Measurements from ENCODE around the gene BCAS1.

The BCAS1 gene

DNA sequence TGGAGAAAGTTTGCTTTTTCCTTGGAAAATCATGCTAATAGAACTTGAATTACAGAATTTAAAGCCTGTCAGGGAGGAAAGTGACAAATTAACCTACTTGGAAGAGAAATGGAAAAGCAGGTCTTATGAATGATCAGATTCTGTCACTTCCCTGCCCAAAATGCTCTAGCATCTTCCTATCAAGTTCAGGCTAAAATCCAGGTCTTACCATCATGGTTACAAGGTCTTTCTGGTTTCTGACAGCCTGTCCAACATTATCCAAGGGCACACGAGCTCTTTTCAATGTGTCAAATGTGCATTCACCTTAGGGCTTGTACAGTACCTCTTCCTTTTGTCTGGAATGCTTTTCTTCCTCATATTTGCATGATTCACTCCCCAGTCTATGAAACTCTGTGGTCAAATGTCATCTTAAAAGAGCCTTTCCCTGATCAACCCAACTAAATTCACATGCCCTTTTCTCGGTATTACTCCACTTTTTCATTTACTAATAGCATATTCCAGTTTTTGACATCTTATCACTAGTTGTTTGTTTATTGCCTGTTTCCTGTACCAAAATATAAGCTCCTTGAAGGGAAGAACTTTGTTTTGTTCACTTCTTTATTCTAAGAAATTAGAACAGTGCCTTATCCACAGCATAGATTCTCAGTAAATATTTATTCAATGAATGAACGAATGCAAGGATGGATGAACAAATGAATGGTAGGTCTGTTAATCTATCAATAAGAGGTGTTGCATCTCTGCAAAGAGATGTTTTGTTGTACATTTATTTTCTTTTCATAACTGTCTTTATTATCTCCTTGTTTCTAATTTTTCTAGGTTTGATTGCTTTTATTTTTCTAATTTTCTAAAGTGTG, 139.5 kb downstream of the BCAS1 start:
- DNase-seq, result no peak

DNA sequence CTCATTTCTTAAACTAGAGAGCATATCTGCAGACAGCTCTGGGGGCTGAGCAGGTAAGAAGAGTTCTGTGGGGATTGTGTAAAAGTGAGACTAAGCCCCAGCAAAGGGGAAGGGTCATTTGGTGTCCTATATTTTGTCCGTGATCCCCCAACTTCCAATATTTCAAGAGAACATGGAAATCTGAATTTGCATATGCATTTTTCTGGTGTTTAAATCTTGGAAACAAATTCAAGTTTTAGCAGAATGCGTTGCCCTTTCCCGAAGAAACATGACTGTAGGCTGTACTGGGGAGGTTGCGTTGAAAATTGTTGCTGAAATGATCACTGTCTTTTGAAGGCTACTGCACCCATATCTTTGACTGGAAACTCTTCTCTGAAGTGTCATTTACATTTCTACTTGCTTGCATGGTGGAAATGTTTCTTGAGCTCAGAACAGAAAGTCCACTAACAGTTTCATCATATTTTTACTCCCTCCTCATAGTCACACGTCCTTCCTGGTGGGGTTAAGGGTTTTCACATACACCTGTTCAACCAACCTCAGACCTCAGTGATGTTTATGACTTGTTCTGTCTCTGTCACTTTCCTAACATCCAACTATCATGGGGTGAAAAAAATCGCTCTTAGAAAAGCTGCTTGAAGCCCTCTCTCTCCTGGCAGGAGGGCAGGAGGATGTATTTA, 140.3 kb downstream of the BCAS1 start:
- DNase-seq, result no peak

DNA sequence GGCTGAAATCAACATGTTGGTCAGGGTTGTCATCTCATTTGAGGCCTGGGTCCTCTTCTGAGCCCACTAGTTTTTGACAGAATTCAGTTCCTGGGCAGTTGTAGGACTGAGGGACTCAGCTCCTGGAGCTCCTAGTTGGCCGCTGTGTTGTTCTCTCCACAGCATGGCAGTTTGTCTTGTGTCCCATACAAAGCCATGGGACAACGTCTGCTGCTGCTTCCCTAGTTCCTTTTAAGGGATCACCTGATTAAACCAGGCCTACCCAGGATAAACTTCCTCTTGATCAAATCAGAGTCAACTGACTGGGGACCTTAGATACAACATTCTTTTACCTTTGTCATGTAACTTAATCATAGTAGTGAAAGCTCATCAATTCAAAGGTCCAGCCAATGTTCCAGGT, 141.0 kb downstream of the BCAS1 start:
- no peak for DNase-seq

DNA sequence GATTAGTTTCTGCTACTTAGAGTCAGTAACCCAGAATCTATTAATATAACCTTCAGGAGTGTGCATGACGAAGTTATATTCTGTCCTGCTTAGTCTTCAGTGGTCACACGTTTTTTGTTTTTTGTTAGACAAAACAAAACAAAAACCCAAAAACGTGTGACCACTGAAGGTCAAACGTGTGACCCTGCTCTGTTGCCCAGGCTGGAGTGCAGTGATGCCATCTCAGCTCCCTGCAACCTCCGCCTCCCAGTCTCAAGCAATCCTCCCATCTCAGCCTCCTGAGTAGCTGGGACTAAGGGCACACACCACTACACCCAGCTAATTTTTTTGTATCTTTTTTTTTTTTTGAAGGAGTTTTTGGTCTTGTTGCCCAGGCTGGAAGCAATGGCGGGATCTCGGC, 142.4 kb downstream of the BCAS1 start:
- DNase-seq, result no peak

DNA sequence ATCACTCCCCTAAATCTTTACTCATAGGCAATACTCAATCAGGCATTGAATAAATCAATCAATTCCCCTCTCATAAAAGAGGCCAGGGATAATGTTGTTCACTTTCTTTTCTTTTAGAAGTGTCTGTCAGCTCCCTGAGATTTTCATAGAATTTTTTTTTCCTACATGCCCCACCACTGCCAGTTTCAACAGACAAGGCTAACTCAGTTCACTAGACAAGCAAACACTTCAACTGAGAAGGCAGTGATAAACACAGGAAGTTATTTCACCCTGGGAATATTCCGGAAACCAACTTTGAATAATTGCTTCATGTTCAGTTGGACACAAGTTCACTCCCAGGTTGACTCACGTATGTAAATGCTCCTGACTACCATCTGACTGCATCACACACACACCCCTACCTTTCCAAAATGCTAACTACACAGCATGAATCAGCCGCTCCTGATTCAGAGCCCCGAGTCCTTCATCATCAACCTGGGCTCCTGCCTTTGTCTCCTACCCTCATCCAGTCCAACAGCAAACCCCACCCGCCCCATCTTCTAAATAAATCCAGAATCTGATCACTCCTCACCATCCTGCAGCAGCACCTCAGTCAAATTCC, 143.9 kb downstream of the BCAS1 start:
- peak in 24 of 56 donors; percentile 13 to 81 (median 50) for DNase-seq

DNA sequence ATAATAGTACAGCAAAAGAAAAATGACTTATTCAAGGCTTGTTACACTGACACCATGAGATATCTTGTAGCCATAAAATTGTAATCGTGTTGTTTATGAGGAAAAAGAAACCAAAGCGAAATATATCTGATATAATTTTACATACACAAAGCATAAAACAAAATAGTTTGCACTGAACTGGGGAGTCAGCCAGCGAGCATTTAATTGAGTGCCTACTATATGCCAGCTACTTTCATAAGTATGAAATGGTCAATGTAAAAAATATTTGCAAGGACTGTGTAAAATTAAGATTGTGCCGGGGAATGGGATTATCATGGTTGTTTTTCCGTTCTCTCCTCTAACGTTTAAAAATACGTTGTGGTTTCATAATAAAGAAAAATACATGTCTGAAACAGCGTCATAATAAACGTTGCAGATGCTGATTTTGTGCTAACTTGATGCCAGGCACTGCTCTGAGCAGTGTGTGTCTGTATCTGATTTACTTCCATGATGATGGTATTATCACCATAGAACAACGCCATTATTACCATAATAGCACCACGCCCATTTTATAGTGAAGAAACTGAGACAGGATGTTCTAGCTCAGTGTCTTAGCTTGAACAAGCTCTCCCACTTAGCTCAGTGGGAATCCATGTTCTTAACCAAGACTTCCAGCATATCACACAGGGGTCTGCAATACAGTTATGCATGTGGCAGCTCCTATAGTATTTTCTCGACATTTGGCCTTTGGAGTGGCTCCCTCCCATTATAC, 144.6 kb downstream of the BCAS1 start:
- DNase-seq, result no peak

DNA sequence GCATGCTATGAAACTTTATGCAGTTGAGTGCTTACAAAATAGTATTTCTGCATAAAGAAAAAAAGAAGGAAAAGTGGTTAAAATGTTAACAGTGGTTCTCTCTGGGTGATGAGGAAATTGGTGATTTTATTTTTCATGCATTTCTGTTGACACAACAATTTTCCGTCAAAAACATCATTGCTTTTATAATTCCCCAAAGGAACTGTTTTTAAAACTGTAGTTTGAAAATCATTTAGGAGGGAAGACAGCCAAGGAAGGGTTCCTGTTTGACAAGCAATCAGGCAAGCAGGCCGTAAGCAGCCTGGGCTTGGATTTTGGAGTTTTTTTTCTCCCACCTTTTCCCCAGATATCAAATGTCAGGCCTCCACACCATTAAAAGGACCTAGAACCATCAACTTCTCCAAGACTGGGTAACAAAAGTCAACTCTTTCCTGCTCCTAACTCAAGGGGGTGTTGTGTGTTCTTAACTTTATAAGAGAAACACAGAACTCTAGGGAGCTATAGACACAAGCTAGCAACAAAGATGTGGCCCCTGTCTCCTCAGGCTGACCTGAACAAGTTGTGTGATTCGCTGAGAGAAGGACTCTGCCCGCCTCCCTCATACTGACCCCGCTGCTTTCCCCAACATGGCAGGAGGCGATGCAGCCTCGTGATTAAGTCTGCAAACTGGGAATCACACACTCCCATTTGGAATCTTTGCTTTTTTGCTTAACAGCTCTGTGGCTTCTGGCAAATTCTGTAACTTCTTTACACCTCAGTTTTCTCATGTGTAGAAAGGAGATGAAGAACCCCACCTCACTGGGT, 146.6 kb downstream of the BCAS1 start:
- DNase-seq, result no peak

DNA sequence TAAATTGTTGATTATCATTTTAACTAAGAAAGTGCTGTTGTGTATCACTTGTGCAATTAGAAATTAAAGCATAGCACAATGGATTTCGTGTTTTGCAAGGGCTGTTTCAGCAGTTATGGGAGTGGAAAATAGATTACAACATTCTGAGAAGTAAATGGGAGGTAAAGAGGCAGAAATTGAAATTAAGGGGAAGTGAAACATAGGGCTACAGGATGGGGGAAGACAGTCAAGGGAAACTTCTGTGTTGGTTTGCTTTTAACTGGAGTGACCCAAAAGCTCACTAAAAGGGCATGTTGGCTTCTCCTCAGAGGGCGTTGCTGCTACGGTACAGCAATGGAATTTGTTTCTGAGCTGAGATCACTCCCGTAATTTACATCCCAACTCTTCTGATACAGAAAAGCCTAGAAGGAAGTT, 147.5 kb downstream of the BCAS1 start:
- DNase-seq, result no peak

DNA sequence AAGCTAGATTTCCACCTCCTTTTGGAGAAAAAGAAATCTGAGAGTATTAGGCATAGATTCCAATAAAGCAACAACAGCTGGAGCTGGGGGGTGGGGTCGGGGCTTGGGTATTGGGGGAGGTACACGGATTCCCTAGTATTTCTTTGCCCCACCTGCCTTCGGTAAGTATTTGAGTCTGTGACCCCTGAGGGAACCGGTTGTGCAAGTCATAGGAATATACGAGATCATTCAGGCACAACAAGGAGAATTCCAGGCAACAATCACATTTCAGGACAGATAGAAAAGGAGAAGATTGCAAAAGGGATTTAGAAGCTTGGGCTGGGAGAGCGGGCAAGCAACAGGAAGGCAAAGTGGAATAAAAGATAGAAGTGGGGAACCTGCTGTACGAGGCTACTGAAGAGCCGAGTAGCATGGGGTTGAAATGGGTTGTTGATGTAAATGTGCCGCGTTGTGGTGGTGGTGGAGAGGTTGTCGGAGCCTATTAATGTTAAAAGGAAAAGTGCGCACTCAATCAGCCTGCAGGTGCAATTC, 148.9 kb downstream of the BCAS1 start:
- DNase-seq, result no peak

DNA sequence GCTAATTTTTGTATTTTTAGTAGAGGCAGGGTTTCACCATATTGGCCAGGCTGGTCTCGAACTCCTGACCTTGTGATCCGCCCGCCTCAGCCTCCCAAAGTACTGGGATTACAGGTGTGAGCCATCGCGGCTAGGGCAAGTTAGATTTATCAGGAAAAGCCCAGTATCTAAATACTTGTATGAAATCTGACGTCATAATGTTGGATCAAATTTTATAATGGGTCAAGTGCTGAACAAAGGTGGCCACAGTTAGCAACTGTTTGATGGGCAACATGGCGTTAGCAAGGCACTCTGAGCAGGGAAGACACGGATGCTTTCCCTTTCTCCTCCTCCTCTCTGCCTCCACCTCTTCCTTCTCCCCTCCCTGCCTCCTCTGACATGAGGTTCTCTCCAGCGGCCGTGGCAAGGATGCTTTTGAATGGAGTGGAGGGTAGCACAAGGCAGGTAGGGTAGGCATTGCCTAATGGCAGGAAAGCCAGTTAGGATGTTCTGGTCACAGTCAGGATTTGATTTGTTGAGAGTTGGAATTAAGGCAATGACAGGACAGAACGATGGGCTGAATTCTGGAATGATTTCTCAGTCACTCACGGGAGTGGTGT, 149.6 kb downstream of the BCAS1 start:
- no peak for DNase-seq

DNA sequence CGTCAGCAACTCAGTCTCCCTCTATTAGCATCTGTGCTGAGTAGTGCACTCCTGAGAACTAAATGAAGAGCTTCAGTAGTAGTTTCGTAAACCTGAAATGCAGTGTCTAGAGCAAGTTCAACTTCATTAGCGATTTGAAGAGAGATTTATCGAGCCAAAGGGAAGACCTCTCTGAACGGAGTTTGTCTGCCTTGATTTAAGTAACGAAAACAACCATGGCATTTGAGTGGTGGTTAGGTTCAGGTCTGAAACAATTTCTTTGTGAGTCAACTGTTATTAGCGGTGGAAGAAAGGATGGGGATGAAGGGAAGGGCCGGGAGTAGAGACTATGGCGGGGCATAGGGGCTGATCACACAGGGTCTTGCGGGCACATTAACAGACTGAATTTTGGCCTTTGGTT, 150.5 kb downstream of the BCAS1 start:
- no peak for DNase-seq

DNA sequence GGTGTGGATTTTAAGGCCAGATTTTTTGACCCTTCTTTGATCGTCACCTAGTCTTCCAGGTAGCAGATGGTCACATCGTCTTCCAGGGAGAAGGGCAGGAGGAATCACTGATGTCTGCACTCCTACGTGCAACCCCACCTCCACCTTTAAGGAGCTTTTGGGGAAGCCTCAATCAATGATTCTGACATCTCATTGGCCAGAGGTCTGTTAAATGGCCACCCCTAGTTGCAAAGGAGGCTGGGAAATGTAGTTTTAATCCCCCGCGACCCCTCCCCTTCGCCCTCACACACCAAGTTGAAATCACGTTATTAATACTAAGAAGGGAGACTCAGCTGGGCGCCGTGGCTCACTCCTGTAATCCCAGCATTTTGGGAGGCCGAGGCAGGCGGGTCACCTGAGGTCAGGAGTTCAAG, 151.4 kb downstream of the BCAS1 start:
- DNase-seq, result no peak

DNA sequence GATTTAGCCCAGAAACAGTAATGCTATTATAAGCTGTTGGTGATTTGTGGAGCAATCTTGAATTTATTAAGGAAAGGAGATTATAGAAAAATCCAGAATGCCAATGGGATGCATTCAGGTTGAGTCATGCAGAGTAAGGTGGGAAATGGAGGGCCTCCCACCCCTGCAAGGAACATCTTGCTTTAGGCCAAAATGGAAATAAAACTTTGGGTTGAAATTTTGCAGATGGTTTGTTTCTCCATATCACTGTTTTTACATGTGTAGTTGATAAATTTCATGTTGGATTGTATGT, 152.4 kb downstream of the BCAS1 start:
- DNase-seq, result no peak

DNA sequence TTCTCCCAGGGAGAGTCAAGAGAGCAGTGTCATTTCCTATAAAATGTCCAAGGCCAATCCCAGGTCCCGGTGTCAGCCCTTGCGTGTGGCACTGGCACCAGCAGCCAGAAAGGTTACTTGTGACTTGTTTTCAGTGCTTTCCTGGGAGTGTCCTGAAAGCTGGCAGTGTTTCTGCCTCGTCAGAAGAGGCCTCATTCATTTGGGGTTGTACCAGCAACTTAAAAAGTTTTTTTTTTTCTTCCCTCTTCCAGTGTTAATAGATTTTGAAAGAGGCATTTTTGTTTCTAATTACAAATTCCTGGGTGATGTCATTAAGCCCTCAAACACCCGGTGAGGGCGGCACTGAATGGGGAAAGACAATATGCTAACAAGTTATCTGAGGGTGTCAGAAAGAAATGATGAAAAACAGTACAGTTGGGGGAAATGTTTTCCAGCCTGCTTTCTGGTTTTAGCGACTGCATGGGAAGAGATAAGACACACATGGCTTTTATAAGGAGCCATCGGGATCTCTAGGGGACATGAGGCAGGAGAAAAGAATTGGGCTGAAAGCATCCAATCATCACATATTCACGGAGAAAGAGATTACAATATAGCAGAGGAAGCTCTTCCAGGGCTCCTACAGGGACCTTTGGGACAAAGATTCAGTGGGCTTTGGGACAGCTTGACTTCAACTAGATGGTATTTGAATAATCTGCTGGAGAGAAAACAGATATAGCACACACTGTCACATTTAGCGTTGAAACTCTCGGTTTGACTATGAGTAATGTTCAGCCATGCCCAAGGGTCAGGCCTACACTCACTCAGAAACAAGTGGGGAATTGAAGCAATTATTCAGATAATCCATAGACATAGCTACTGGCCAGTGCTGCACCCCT, 153.0 kb downstream of the BCAS1 start:
- DNase-seq, result peak in 23 of 56 donors; percentile 8 to 63 (median 33)

DNA sequence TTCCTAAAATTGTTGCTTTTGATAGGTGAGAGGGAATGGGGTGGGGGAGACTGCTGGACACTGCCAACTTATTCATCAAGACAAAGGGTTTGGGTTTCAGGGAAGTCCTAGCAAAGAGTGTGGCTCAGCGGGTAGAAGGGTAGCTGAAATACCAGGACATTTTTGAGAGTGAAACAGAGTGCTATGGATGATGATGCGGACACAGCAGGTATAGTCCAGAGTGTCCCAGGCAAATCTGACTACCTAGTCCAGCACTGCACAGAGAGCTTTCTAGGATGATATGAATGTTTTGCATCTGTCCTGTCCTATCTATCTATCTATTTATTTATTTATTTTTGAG, 154.3 kb downstream of the BCAS1 start:
- DNase-seq, result peak in 3 of 56 donors; percentile 18 to 40 (median 39)

DNA sequence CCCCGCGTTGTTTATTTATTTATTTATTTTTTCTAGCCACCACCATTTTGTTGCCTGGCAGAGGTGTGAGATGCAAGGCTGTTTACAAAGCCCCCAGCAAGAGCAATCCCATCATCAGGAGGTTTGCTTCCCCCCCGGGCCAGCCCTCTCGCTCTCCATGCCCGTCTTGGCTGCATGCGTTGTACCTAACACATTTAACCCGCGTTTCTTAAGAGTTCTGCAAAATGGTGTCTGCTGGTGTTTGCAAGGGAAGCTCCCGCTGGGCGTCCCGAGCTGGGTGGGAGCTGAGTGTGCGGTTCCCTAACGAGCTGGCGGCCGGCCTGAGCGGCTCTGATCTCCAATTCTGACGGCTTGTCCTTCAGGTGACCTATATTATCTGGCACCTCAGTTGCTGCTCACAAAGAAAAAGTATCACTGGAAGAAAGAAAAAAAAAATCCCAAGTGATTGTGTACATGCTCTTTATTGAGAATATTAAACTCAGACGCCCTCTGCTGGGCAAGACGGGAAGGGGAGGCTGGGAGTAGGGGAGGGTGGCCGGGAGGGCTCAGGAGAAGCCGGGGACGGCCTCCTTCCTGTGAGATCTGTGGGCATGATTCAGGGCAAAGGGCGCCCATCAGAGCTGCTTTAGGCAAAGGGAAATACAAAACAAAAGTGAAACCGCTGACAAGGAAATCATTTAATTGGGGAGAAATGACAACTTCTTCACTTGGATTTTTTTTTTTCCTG, 154.8 kb downstream of the BCAS1 start:
- peak in 55 of 56 donors; percentile 39 to 97 (median 84) for DNase-seq

DNA sequence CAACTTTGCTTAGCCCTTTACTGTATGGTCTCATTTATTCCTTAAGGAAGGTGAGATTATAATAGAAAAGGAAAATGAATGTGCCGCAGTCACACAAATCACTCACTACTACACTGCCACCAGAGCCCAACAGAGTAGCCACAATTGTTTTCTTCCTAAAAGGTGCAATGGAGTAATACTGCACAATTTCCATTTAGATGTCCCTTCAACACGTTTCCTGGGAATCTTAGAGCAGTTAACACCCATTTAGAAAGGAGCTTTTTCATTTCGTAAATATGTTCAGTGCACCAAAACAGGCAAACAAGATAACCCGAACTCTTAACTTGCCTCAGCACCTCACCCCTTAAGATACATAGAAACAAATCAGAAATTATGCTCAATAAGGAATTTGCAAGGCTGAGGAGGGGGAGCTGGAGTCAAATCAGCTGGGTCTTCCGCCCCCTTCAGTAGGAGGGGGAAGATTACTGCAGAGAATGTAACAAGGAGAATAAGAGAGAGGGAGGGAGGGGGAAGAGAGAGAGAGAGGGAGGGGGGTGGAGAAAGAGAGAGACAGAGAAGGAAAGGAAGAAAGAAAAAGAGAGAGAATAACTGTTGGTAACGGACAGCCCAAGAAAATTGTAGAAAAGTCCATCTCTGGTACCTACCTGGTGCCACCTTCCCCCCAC, 155.5 kb downstream of the BCAS1 start:
- DNase-seq, result peak in 14 of 56 donors; percentile 10 to 69 (median 44)
